HG03520 (cell line): ENCODE data around the gene IGFBPL1.
"Not testable (repeated sequence)": the region's sequence is repeated elsewhere in the genome, so short reads cannot be mapped to it uniquely, and the experiment has no call there.

Source experiments
- ATAC-seq: cut with Tn5 transposase; IDR thresholded peaks from one replicate; pipeline ENCODE4 v1.9.1; 2021; ENCODE audit warnings: mild to moderate bottlenecking, moderate library complexity; ENCODE audit not compliant: unreplicated experiment

IGFBPL1 gene

DNA sequence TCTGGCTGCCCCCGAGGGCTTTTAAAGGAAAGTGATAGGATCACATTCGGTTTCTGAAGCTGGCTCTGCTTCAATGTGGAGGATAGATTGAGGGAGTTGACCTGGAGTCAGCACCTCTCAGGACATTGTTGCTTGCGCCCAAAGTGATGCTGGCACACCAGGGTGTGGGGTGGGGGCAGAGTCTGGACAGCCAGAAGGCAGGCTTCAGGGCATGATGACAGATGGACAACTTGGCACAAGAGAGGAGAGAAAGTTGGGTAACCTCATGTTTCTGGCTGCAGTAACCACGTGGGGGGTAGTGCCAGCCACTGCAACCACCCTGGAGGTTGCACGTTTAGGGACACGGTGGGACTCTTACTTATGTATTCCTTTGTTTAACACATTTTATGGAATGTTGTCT is 22.3 kb downstream of the IGFBPL1 start:
- no peak for ATAC-seq

DNA sequence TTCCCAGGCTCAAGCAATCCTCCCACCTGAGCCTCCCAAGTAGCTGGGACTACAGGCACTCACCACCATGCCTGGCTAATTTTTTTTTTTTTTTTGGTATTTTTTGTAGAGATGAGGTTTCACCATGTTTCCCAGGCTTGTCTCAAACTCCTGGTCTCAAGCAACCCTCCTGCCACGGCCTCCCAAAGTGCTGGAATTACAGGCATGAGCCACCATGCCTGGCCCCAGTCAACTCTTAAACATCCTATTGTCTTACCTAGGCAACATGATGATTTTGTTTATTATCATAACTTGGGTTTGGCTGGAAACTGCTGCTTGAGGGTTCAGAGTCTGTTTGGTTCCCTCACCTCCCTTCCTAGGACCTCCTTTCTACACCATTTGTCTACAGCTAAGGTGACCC is 25.1 kb downstream of the IGFBPL1 start:
- not testable (repeated sequence) for ATAC-seq

DNA sequence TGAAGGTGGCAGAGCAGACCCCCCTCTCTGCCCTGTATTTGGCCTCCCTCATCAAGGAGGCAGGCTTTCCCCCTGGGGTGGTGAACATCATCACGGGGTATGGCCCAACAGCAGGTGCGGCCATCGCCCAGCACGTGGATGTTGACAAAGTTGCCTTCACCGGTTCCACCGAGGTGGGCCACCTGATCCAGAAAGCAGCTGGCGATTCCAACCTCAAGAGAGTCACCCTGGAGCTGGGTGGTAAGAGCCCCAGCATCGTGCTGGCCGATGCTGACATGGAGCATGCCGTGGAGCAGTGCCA is 27.9 kb downstream of the IGFBPL1 start:
- ATAC-seq = no peak

DNA sequence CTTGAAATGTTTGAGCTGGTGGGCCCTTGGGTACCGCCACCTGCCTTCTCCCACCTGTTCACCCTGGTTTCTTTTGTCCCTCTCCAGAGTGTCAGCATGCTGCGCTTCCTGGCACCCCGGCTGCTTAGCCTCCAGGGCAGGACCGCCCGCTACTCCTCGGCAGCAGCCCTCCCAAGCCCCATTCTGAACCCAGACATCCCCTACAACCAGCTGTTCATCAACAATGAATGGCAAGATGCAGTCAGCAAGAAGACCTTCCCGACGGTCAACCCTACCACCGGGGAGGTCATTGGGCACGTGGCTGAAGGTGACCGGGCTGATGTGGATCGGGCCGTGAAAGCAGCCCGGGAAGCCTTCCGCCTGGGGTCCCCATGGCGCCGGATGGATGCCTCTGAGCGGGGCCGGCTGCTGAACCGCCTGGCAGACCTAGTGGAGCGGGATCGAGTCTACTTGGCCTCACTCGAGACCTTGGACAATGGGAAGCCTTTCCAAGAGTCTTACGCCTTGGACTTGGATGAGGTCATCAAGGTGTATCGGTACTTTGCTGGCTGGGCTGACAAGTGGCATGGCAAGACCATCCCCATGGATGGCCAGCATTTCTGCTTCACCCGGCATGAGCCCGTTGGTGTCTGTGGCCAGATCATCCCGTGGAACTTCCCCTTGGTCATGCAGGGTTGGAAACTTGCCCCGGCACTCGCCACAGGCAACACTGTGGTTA is 28.4 kb downstream of the IGFBPL1 start:
- no peak for ATAC-seq

DNA sequence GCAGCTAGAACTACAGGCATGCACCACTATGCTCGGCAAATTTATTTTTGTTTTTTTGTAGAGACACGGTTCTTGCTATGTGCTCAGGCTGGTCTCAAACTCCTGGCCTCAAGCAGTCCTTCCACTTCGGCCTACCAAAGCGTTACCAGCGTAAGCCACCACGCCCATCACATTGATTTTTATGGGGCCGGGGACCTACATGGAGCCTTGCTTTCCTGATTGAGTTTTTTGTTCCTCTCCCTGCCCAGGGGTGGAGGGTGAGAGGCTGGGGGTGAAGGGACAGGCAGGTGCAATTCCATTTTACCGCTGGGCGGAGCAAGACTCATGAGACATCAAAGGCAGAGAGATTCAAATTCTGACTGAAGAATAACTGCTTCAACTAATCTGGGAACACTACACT is 29.8 kb downstream of the IGFBPL1 start:
- no peak for ATAC-seq

DNA sequence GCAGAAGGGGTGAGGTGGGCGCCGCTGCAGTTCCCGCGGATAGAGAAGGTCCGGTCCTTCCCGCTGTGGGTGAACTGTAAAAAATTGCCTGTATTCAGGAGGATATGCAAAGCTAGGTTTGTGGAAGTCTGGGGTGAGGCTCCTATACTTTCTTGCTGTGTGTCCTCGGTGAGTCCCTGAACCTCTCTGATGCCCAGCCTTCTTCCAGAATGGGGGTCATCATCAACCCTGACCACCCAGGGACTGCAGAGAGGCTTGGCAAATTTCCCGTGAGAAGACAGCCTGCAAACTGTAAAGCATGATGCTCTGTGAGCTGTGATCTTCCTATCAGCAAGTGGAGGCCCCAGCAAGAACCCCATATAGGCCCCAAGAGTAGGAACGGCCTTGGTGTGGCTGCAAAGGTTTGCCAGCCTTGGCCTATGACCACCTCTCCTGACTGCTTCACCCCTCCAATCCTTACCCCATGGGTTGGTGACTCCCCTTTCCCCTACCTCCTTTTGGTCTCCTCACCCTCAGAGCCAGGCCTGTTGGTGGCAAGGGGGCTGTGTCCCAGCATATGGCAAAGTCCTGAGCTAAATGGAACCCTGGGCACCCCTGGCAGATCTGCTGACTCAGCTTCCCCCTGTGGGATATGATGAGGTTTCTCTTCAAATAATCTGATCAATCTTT is 31.0 kb downstream of the IGFBPL1 start:
- ATAC-seq = no peak

DNA sequence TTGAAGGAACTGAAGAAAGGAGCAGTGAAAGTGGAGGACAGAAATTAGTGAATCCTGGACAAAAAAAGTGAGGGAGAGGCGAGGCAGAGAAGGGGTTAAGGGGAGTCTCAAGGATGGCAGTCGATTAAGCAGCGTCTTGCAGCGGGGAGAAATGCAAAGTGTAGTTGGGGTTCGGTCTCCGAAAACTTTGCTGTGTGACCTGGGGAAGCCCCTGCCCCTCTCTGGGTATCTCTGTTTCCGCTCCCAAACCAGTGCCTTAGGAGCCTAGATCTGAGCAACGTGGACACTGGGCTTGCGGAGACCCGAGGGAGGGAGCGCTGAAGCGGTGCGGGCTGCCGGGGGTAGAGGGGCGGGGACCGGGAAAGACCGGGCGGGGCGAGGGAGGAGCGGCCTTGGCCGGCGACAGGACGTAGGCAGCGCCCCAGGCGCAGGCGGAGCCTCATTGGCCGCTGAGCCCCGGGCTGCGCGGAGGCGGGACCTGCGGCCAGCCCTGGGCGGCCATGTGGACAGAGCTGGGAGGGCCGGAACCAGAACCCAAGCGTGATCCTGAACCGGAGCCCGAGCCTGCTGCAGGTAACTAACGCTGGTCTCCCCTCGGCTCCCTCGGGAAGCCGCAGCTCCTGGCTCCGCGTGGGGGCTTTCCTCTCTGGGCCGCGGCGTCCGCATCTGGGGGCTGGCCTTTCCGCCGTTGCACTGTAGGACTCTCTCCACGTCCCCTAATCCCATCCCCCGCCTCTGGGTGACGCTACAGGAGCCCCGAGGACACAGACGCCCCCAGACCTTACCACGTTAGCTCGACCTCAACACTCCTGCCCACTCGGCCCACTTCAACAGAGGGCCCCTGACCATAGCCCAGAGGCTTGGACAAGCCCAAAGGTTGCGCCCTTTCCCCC is 31.8 kb downstream of the IGFBPL1 start, which contains the start of gene ALDH1B1:
TSS of gene ALDH1B1 (plus strand) at position 468 of the 893 bp plus-strand sequence. CDS start 3,047 bp downstream, outside the sequence.
- peak; percentile 96 for ATAC-seq

DNA sequence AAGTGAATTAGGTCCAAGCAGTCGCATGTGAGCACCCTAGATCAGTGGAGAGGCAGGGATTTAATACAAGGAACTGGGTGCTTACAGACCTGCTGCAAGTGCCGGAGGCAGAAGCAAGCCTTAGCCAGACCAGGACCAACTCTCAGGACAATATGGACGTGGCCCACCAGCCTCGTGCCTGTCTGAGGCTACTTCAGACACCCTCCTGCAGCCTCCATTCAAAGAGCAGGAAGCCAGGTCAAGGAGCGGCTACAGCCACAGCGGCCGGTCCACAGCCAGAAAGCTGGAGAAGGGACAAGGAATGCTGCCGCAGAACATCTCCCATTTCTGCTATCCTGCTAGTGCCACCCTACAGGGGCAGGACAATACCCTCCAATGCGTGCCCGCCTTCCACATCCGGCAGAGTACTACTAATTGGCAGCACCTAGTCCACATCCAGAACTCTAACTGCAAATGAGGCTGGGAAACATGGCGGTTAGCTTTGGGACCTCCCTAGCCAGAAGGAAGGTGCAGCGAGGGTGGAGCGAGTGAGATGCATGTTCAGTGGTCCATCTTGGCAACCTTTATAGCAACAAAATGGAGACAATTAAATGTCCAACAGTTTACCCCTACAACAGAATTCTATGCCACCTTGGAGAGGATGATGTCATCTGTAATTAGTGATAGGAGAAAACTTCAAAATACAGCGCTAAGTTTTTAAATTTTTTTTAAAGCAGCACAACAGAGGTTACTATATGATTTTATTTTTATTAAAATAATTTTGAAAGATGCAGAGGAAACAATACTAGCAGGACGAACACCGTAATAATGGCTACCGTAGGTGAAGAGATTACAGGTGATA is 32.8 kb downstream of the IGFBPL1 start:
- no peak for ATAC-seq

DNA sequence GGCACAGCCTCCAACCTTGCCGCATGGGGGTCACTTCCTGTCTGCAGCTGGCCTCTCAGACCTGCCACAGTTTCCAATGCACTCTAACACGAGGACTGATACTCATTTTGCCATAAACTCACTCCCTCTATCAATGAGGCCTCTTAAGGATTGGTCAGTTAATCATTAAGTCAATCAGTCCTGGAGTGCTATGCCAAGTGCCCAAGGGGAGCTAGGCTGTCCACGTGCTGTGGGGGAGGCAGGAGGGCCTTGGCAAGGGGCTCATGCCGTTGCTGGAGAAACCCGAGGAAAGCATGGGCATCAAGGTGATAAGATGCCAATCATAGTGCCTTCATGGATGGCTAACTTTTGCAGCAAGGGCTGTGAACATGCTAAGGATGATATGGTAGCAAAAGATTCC is 33.4 kb downstream of the IGFBPL1 start:
- no peak for ATAC-seq

DNA sequence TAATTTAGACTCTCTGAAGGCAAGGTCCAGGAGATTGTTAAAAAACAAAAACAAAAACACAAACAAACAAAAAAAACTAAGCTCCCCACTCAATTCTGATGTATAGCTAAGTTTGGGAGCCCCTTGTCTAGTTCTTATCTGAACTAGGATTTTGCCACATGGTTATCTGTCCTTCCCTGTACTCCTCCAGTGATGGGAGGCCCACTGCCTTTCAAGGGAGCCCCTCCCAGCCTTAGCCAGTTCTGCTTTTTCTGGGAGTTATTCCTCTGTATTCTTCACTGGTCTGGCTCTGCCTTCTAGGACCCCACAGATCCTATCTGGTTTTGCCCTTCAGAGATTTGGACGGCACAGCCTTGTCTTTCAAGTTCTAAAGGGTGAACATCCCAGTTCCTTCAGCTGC is 33.8 kb downstream of the IGFBPL1 start:
- no peak for ATAC-seq

DNA sequence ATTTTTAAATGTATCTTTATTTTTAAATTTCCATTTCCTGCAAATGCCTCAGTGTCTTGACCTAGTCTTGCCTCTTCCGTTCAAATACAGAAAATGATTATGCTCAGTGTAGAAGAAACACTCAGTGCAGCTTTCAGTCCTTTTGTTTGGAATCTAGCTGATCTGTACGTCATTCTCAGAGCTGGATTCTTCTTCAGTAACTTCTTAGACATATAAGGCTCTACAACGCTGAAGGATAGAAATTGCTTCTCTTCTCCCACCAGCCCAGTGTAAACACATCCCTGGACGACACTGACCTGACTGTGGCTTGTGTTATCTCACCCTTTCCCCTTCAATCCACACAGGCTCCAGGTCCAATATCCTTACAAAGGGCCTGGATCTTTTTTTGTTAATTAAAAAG is 34.9 kb downstream of the IGFBPL1 start:
- ATAC-seq = no peak

DNA sequence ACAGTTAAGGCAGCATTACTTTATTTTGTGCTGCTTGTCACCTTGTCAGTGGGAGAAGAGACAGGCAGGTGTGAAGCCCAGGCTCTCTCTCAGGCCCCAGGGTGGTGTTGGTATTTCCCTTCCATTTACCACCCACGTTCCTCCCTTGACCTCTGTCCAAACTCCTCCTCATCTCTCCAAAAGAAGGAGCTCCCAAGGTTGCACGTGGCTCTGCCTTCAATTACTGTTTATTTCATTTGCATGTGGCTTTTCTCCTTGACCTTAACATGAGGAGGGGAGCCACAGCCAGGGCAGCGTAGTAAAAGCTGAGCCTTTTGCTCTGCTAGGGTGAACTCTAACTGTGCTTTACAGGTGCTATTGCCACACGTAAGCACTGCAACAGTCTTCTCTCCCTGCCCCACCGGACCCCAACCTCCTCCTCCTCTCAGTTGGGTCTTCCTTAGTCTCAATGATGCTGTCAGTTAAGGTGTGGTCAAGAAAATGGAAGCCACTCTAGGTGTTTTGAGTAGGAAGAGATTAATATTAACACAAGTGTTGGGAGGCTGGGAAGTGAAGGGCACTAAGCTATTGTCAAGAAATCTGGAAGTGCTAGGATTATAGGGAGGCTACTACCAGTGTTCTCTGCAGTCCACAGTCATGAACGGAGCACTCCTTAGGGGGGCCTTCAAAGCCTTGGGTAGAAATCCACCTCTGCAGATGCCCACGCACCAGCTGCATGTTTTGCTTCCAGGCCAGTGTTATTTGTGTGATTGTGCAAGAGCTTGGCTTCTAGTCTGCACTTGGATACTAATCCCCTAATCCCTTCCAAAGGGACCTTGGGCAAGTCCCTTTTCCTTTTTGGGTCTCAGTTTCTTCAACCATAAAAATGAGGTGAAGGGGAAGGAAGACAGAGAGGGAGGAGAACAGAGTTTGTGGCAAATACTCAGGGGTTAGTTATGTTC is 35.7 kb downstream of the IGFBPL1 start:
- ATAC-seq = no peak

DNA sequence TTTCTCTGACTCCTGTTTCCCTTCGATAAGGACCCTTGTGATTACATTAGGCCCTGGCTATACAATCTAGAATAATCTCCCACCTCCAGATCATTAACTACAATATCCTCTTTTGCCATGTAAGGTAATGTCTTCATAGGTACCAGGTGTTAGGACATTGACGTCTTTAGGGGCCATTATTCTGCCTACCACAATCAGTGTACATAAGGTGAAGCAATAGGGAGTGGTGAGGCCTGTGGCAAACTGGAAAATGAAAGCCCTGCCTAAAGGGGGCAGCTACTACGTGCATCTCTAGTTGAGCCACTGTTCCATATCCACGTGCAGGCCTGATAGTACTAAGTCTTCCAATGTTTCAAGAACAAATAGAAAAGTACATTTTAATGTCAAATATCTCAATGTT is 36.5 kb downstream of the IGFBPL1 start:
- no peak for ATAC-seq

DNA sequence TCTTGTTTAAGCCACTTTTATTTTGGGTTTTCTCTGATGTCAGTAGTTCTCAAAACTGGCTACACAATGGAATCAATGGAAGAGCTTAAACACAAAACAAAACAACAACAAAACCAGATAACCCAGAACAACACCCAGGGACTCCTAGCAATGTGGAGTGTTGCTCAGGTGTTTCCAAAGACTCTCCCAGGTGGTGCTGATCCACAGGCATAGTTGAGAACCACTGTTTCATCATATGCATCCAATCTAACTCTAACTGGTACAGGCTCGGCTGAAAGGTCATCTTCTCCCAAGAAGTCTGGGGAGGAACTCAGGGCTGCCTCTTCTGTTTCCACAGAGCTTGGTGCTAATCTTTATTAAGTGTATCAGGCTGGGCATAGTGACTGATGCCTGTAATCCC is 37.2 kb downstream of the IGFBPL1 start:
- ATAC-seq = no peak

DNA sequence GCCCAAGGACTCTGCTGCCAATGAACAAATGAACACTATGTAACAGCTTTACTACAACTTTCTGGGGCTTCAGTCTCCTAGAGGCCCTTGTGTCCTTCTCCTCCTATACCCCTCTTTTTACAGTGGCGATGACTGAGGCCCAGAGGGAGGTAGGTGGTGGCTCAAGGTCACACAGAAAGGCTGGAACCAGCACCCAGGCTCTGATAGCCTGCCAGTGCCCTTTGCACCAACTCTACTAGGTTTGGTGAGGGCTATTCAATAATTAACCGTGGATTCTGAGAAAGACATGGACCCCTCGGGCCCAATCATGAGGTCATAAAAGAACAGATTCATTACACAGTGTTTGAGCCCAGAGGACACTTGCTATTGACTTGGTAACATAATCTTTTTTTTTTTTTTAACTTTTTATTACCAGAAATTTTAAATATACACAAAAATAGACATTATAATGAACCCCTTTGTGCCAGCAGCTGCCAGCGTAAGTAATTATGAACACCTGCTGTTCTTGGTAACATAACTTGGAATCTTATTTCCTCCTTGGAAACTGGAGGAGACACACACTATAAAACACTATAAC is 37.8 kb downstream of the IGFBPL1 start:
- ATAC-seq = no peak

DNA sequence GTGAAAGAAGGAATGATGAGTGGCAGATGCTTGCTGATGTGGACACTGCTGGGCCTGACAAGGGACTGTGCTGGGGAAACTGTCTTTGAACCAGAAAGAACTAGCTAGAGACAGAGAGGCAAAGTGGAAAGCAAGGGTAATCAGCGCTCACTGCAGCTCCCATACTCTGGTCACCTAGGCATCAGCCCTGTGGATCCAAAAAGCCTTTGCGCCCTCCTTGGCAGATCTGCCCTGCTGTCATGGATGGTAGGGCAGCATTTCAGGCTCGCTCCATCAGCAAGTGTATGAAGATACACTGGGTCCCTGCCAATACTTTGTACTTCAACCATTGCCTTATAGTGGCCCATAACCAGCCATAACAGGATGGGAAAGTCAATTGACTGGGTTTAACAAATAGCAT is 38.4 kb downstream of the IGFBPL1 start:
- ATAC-seq = no peak

DNA sequence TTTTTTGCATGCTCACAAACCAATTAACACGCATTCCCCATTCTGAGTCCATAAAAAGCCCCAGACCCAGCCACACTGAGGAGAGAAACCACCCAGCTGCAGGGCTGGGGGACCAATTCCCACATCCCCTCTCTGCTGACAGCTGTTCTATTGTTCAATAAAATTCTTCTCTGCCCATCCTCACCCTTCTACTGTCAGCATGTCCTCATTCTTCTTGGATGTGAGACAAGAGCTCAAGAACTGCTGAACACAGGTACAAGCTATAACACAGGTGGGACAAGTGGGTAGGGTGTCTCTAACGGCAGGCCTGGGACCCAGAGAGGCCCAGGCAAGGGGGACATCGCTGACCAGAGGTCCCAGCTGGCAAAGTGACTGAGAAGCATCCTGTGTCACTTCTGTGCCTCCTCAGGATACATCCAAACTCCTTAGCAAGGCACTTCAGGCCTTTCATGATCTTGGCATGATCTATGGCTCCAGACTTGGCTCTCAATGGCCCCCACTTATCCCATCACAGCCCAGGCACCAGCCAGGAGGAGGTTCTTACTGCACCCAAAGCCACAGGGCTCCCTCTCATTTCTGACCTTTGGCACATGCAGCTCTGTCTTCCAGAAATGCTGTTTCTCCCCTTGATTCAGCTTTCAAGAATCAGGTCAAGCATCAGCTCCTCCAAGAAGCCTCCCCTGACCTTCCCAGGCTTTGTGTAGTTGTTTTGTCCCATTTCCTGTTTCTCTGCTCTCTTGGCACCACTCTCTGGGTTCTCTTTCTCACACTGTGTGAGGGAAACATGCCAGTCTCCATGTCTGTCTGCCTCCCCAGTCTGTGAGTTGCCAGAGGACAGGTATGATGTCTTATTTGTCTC is 39.0 kb downstream of the IGFBPL1 start:
- ATAC-seq = no peak

DNA sequence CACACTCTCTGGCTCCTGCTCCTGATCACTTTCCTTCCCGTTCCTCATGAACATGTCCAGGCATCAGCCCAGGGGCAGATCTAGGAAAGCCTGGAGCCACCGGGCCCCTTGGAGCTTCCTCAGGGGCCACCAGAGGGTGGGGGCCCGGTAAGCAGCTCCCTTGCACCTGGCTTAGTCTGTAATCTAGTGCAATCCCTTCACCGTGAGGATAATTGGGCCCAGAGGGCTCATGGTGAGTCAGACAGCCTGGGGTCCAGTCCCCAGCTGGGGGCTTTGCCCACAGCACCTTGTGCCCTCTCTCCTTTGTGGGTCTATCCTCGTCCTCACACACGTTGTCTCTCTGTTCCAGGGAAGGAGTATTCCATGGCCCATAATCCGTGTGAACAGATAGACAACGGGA is 42.1 kb downstream of the IGFBPL1 start:
- ATAC-seq = no peak
